Esophagus squamous epithelium (tissue), 4 donors: ENCODE results near the gene INTS1.

ENCODE experiments used
- CTCF ChIP-seq, 6 experiments: fragments of 450-650 bp in 4 of 6; fragments of 200-600 bp in 2 of 6; sonication (generic) in 2 of 6; IDR thresholded peaks; one replicate each; pipeline ENCODE4 v1.5.1; 2016 to 2019; ENCODE audit warnings: antibody characterized with exemption in 6 of 6, mild to moderate bottlenecking in 4 of 6, moderate library complexity in 4 of 6
- POLR2A ChIP-seq, 4 donors: fragments of 450-650 bp; IDR thresholded peaks; one replicate each; pipeline ENCODE4 v1.6.1; 2017; ENCODE audit warnings: antibody characterized with exemption in 4 of 4, mild to moderate bottlenecking in 4 of 4, moderate library complexity in 3 of 4

DNA sequence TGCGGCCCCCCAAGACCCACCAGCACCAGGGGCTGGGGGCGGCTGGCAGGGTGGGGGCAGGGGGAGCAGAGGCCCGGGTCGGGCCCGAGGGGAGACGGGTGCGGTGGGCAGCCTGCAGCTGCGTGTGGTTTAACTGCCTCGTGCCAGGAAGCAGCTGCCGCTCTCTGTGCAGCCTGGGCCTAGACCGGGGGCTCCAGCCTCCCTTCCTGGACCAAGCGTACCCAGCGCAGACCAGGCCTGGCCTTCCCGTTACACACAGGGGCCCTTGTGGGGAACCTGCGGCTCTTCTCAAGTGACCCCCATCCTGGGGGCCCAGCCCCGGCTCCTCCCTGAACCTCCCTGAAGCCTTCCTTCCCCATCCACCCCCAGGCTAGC lies 6.6 kb upstream of the INTS1 start:
- TF ChIP-seq CTCF (IDR thresholded peaks at IDR 0.05), result no peak
- TF ChIP-seq POLR2A (IDR thresholded peaks at IDR 0.05), result no peak
